Suprapubic skin (tissue), 4 donors: ENCODE measurements around the gene TIMM44. TPM values are rescaled to one million over a fixed set of nuclear protein-coding genes. Genes with fewer than 3 reads are reported as not detected.

Experiments
- DNase-seq, 2 donors: peaks; one replicate each; pipeline ENCODE4 v3.0.0-alpha.2; 2019; ENCODE audit warnings: low spot score in 2 of 2
- H3K27ac ChIP-seq: fragments of 200-600 bp; sonication (generic); one replicate; pipeline ENCODE4 v1.5.1; 2019
- H3K27me3 ChIP-seq: fragments of 200-600 bp; sonication (generic); one replicate; pipeline ENCODE4 v1.5.1; 2019
- H3K36me3 ChIP-seq: fragments of 200-600 bp; sonication (generic); one replicate; pipeline ENCODE4 v1.5.1; 2019
- H3K4me1 ChIP-seq: fragments of 200-600 bp; sonication (generic); one replicate; pipeline ENCODE4 v1.5.1; 2019
- H3K4me3 ChIP-seq: fragments of 200-600 bp; sonication (generic); one replicate; pipeline ENCODE4 v1.5.1; 2019; ENCODE audit warnings: mild to moderate bottlenecking
- H3K9me3 ChIP-seq: fragments of 200-600 bp; sonication (generic); one replicate; pipeline ENCODE4 v1.5.1; 2019
- CTCF ChIP-seq, 2 donors: fragments of 200-600 bp in 1 of 2; fragments of 450-650 bp in 1 of 2; sonication (generic) in 1 of 2; IDR thresholded peaks; one replicate each; pipeline ENCODE4 v1.5.1; 2016 to 2019; ENCODE audit warnings: antibody characterized with exemption in 2 of 2, mild to moderate bottlenecking in 1 of 2, moderate library complexity in 1 of 2
- EP300 ChIP-seq: sonication (generic); formaldehyde crosslinking; IDR thresholded peaks from one replicate; pipeline ENCODE4 v1.6.1; 2017; ENCODE audit warnings: antibody characterized with exemption
- POLR2A ChIP-seq, 2 donors: fragments of 450-650 bp; IDR thresholded peaks; one replicate each; pipeline ENCODE4 v1.6.1; 2017; ENCODE audit warnings: antibody characterized with exemption in 2 of 2, mild to moderate bottlenecking in 2 of 2, moderate library complexity in 2 of 2
- POLR2AphosphoS5 ChIP-seq, 3 donors: sonication (generic); formaldehyde crosslinking; IDR thresholded peaks; one replicate each; pipeline ENCODE4 v1.6.1; 2017; ENCODE audit warnings: antibody characterized with exemption in 3 of 3
- WGBS: methylation state at CpG from one replicate; pipeline ENCODE4 v1.1.5; 2018; 5-methylcytosine and 5-hydroxymethylcytosine counted together
- total RNA-seq, 4 donors: library from RNA; depleted of rRNA; stranded (reverse); fragments of >200 nt; gene quantifications; one replicate each; pipeline ENCODE4 v1.1.0, GENCODE V29; 2016

Gene TIMM44
- total RNA-seq, 4 donors from 2014 or later = 34.6 to 85.1 (median 54.5) TPM

- Histone ChIP-seq H3K27me3 (no peaks in the 10 kb centered on the region), H3K36me3 (peaks cover 20% of the 10 kb centered on the region), H3K4me3 (peak overlapping the region; percentile 86), H3K4me1 (peaks cover 73% of the 10 kb centered on the region), H3K27ac (no peak overlapping the region), H3K9me3 (no peaks in the 10 kb centered on the region)
- no peak for TF ChIP-seq EP300
- TF ChIP-seq POLR2AphosphoS5 (IDR thresholded peaks at IDR 0.05) = no peak
- no peak for TF ChIP-seq CTCF (IDR thresholded peaks at IDR 0.05)
- no peak for TF ChIP-seq POLR2A (IDR thresholded peaks at IDR 0.05)
- 57% methylated on average over 10 of the region's 10 CpGs for WGBS
- DNase-seq = peak in 1 of 2 donors; percentile 65
Measured at GRCh38 chr19:7905268-7905667, 38.2 kb downstream of the TIMM44 start.

- H3K4me1 ChIP-seq = peaks cover 80% of the 10 kb centered on the region
- WGBS = 19% methylated on average over 31 of the region's 68 CpGs
- no peaks in the 10 kb centered on the region for H3K27me3 ChIP-seq
- TF ChIP-seq POLR2AphosphoS5 (IDR thresholded peaks at IDR 0.05) (no peak), POLR2A (IDR thresholded peaks at IDR 0.05) (no peak), CTCF (IDR thresholded peaks at IDR 0.05) (no peak), EP300 (no peak)
- peak in 1 of 2 donors; percentile 86 for DNase-seq
- H3K9me3 ChIP-seq = no peaks in the 10 kb centered on the region
- H3K4me3 ChIP-seq = peak overlapping the region; percentile 86
- H3K27ac ChIP-seq = peak overlapping the region; percentile 90
- H3K36me3 ChIP-seq = peaks cover 14% of the 10 kb centered on the region
Measured at GRCh38 chr19:7904074-7905020, 39.1 kb downstream of the TIMM44 start.

GRCh38 chr19:7903244-7904073 is 40.0 kb downstream of the TIMM44 start, which contains the start of gene MAP2K7:
Gene MAP2K7, plus strand, starts transcription at chr19:7903877. Its CDS starts 68 bp downstream, at chr19:7903945.
- Histone ChIP-seq H3K36me3 (peaks cover 14% of the 10 kb centered on the region), H3K4me3 (peak within 1 kb of the TSS; percentile 86), H3K9me3 (no peaks in the 10 kb centered on the region), H3K27me3 (no peaks in the 10 kb centered on the region), H3K27ac (peak within 1 kb of the TSS; percentile 90), H3K4me1 (peaks cover 74% of the 10 kb centered on the region)
- TF ChIP-seq POLR2A (IDR thresholded peaks at IDR 0.05) = peak in 1 of 2 donors; percentile 58
- no peak for TF ChIP-seq EP300
- TF ChIP-seq CTCF (IDR thresholded peaks at IDR 0.05) = peak in 1 of 2 donors; percentile 52
- TF ChIP-seq POLR2AphosphoS5 (IDR thresholded peaks at IDR 0.05) = peak; percentile 52 to 92 (median 82)
- WGBS = 0% methylated on average over 18 of the region's 89 CpGs
- peak; percentile 100 for DNase-seq

GRCh38 chr19:7902796-7903243 is 40.6 kb downstream of the TIMM44 start:
- Histone ChIP-seq H3K27ac (peak overlapping the region; percentile 90), H3K4me3 (peak overlapping the region; percentile 86), H3K4me1 (peaks cover 73% of the 10 kb centered on the region), H3K9me3 (no peaks in the 10 kb centered on the region), H3K27me3 (no peaks in the 10 kb centered on the region), H3K36me3 (peaks cover 14% of the 10 kb centered on the region)
- no peak for TF ChIP-seq EP300
- TF ChIP-seq POLR2A (IDR thresholded peaks at IDR 0.05) = no peak
- TF ChIP-seq POLR2AphosphoS5 (IDR thresholded peaks at IDR 0.05) = no peak
- no peak for TF ChIP-seq CTCF (IDR thresholded peaks at IDR 0.05)
- WGBS = 0% methylated on average over 2 of the region's 20 CpGs
- DNase-seq = no peak
